Measurements from ENCODE around the gene HES7. TPM values are rescaled to one million over a fixed set of nuclear protein-coding genes. Genes with fewer than 3 reads are reported as not detected.
"Not testable (repeated sequence)": the region's sequence is repeated elsewhere in the genome, so short reads cannot be mapped to it uniquely, and the experiment has no call there.

HES7 gene
- total RNA-seq, 1 donor from 2014 or later: 0.65 TPM

DNA sequence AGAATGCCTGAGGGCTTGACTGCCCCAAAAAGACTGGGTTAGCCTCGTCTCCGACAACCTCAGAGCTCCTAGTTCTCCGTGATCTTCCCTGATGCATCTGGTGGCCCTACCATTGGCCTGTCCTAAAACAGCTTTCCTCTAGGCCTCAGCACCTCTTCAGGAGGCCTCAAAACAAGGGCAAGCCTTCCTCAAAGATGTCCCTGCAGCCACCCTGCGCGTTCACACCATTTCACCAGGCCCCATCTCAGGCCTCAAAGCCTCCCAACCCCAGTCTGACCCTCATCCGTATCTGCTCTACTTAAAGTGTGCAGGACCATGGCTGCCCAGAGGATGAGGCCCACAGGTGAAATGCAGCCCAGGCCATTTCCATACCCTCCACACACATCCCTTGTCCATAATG, 13.0 kb downstream of the HES7 start:
- DNase-seq (ENCODE audit: low spot score): no peak
- intact Hi-C loops (cut with DNase I): loop anchor here (5.0 kb wide), 1 partner anchor 49 kb away; no protein-coding TSS in a partner anchor

DNA sequence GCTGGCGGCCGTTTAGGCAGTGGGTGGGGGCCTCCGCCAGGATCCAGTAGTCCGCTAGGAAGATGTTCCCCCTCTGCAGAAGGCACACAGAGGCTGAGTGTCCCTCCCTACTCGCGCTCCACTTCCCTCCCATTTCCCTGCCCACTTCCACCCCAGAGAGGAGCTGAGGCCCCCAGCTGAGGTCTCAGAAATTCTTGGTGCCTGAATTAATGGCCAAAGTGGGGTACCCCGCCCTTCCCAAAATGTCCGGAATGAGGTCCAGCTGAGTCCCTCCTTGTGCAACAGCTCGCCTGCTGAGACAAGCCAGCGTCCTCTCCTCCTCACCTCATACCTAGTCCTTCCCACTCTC, 13.5 kb downstream of the HES7 start:
- intact Hi-C loops (cut with DNase I): loop anchor here (5.0 kb wide), 1 partner anchor 48 kb away; no protein-coding TSS in a partner anchor
- no peak for DNase-seq (ENCODE audit: low spot score)

DNA sequence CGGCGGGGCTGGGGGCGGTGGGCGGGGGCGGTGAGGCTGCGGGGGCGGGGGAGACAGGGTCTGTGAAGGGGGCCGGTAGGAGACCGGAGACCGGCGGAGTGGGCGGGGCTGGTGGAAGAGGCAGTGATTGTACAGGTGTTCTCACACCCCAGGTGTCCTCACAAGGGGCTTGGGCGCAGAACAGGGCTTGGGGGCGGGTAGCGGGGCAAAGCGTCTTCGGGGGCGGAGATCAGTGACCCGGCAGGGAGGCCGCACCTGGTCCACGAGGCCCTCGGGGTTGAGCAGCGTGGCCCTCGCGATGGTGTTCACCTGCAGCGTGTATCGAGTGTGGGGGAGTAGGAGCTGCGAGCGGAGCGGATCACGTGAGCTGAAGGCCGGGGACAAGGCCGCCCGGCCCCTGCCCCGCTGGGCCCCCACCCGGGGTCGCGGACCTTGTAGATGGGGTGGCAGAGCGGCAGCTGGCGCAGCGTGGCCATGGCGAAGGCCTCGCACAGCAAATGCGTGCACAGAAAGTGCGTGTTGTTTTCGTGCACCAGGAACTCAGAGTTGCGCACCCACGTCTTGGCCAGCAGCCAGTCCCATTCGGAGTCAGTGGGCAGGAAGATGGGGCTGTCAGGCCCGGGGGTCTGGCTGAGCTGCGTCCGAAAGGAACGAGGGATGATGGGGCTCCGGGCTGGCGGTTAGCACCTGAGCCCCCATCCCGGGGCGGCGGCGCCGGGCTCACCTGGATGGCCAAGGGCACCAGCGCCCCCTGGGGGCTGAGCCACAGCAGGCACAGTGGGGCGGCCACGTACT, 14.0 kb downstream of the HES7 start:
- DNase-seq (ENCODE audit: low spot score): no peak
- intact Hi-C loops (cut with DNase I): loop anchor here (5.0 kb wide), 1 partner anchor 48 kb away; no protein-coding TSS in a partner anchor

DNA sequence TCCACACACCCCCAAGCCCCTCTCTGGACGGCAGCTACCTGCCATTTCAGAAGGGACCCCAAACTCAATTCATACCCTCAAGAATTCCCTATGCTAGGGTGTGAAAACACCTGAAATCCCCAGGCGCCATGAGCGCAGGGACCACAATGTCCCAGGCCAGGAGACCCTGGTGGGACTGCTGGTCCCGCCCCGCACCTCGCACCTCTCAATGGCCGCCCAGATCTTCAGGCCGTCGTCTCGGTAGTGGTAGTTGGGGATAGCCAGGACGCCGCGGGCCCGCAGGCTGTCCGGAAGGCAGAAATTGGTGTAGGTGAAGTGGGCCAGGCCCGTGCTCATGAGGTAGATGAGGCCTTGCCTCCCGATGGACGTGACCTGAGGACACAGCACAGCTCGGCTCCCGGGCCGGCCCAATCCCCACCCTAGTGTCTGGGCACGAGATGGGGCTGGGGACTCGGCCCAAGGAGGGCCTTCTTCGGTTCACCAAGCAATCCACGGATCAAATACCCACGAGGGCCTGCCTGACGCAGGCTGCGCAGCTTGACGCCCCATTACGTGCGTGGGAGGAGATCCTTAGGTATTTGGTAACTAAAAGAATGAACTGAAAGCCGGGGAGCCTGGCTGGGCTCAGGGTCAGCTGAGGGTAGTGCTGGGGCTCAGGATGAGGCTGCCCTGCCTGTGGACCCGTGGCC, 14.8 kb downstream of the HES7 start:
- intact Hi-C loops (cut with DNase I): no loop called here
- no peak for DNase-seq (ENCODE audit: low spot score)

DNA sequence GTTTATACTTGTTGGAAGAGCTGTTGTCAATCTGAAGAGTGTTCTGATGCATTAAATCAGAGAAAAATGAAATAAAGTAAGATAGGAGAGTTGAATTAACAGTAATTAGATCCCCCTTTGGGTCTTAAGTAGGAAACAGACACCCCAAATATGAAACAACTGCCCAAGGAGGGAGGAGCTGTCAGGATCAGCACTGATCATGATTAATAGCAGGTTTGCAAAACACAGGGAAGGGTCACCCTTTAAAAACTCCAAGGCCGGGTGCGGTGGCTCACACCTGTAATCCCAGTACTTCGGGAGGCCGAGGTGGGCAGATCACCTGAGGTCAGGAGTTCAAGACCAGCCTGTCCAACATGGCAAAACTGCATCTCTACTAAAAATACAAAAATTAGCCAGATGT, 16.9 kb downstream of the HES7 start:
- intact Hi-C loops (cut with DNase I); DNase-seq (ENCODE audit: low spot score): not testable (repeated sequence)

DNA sequence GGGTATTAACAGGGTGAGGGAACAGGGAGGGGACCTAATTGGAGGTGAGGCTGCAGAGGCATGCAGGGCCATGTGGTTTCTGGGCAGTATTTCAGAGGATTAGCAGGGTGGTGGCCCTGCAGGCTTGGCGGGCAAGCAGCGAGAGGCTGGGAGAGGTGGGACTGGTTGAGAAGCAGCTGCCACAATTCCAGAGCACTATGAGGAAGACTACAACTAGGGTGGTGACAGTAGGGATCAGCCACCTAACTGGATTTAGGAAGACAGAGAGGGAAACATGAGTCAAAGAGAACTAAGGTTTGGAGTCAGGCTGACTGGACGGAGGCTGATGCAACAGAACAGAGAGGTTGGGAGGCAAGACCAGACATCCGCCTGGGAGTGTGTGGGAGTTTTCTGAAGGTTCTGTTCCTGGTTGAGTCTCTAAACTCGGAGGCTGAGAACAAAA, 17.9 kb downstream of the HES7 start:
- DNase-seq (ENCODE audit: low spot score): no peak
- intact Hi-C loops (cut with DNase I): no loop called here

DNA sequence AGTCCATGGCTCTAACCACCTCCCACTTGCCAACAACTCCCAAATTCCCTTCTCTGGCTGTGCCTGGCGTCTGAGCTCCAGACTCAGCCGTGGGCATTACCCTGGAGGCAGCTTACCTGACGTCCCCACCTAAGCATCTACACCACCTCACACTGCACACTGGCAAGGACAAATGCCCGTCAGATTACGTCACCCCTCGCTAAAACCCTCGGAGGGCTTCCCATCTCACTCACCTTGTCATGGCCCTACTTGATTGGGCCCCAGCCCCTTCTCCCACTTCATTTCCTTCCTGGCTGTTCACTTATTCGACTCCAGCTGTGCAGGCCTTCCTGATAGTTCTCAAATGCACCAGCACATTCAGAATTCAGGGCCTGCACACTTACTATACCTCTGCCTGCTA, 19.0 kb downstream of the HES7 start:
- DNase-seq (ENCODE audit: low spot score): no peak
- intact Hi-C loops (cut with DNase I): no loop called here

DNA sequence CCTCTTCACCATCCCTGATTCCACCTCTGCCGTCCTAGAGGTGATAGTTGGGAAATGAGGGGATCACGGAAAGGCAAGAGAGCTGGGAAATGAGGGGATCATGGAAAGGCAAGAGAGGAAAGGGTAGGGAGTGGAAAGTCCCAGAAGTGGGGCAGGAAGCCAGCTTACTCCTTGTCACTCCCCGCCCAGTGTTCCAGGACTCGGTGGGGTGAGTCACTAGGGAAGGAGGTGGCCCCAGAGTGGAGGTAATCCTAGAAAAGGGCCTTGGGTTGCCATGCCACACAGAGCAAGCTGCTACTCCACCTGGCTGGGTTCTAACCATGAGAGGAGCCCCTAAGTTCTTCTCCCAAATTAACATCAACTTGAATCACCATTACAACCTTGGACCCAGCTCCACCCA, 20.4 kb downstream of the HES7 start:
- intact Hi-C loops (cut with DNase I): no loop called here
- DNase-seq (ENCODE audit: low spot score): no peak

DNA sequence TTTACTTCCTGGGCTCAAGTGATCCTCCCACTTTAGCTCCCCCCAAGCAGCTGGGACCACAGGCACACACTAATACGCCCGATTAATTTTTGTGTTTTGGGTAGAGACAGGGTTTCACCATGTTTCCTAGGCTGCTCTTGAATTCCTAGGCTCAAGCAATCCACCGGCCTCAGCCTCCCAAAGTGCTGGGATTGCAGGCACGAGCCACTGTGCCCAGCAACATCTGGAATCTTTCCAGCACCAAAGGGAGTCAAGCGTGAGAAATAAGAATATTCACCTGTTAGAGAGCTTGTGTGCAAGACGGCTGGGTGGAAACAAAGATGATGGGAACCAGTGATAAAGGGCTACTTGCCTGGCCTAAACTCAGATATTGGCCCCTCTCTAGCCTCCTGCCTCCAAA, 22.2 kb downstream of the HES7 start:
- DNase-seq (ENCODE audit: low spot score): no peak
- intact Hi-C loops (cut with DNase I): no loop called here

DNA sequence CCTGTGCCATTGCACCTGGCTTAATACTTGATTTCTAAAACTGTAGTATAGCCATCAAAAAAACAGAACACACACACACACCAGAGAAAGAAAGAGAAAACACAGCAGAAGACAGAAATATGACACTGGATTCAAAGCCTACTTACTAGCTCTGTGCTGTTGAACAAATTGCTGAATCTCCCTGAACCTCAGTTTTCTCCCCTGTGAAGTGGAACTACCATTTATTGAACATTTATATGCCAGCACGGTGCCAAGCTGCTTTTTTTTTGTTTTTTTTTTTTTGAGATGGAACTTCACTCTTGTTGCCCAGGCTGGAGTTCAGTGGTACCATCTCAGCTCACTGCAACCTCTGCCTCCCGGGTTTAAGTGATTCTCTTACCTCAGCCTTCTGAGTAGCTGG, 23.1 kb downstream of the HES7 start:
- intact Hi-C loops (cut with DNase I): no loop called here
- DNase-seq (ENCODE audit: low spot score): no peak

DNA sequence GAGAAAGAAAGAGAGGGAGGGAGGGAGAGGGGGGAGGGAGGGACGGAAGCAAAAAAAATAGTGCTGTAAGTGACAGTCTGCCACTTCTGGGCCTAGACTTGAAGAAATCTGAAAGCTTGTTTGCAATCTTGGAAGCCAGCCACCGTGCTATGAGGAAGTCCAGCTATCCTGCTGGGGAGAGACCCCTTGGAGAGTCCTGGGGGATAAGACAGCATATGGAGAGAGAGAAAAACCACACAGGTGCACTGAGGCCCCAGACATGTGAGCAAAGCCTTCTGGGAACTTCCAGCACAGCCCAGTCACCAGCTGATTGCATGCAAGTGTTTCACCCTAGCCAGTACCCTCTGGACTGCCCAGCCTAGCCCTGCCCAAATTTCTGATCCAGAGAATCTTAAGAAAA, 23.8 kb downstream of the HES7 start:
- intact Hi-C loops (cut with DNase I): no loop called here
- DNase-seq (ENCODE audit: low spot score): no peak

DNA sequence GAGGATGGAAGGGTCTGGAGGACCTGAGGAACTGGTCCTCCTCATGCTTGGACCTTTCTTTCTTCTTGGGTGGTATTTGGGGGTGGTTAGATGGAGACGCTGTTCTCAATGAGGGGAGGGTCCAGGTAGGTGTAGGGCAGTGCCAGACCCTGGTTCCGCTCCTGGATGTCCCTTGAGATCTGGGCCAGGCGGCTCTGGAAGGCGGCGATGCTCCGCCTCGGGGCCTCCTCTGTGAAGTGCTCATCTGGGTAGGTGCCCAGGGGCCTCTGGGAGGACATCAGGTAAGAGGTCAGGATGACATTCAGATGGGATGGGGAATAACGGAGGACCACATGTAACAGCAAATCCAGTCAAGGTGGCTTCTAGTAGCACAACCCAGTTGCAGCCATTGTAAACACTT, 27.4 kb downstream of the HES7 start:
- DNase-seq (ENCODE audit: low spot score): no peak
- intact Hi-C loops (cut with DNase I): no loop called here

DNA sequence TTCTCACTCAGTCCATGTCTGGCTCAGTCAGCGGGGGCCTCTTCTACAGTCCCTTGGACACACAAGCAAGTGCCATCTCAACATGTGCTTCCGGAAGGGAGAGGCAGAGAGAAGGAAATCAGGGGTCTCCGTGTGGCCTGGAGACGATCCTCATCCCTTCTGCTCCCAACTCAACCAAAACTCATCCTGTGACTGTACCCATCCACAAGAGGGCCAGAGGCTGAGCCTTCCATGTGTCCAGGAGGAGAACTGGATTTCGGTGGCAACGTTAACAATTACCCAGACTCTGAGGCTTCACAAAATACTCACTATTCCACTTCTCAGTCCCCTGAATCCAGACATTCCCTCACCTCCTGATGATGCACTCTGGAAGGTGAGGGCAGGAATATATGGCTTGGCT, 28.5 kb downstream of the HES7 start:
- DNase-seq (ENCODE audit: low spot score): no peak
- intact Hi-C loops (cut with DNase I): no loop called here

DNA sequence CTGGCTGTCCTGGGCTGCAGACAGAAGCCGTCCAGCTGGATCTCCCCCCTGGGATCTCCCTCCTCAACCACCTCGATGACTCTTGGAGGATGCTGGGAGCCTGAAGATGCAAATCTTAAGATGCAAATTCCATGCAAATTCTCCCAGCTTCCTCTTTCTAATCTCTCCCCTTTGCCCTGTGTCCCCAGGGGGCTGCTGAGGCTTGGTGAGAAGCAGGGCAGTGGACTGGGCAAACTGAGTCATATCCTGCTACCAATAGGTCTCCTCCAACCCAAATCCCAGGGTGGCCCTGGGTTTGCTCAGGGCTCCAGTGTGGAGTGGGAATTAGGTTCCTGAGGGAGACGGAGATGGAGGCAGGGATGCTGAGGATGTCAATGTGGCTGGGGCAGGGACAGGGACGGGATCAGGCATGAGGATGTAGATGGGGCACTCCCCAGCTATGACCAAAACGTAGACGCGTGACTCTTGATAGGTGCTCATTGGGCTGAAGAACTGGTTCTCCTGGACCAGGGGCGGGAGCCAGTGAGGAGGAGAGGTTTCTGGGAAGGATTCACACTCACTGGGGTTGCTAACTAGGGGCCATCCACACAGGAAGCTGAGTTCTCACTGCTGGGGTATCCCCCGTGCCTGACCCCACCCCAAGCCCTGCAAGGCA, 32.7 kb downstream of the HES7 start:
- intact Hi-C loops (cut with DNase I): no loop called here
- no peak for DNase-seq (ENCODE audit: low spot score)

DNA sequence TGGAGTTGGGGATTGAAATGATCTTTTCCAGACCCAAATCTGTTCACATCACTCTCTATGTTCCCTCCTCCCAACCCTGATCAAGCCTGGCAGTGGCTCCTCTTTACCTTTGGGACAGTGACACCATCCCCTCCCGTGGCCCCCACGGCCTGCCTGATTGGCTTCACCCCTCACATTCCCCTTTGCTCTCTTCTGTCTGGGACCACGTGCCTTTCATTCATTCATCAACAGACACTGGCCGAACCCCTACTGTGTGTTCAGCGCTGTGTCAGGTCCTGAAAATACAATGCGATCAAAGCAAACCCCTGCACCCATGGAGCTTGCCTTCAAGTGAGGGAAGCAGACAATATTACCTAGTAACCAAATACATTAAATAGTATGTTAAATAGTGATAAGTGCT, 34.2 kb downstream of the HES7 start:
- intact Hi-C loops (cut with DNase I): no loop called here
- DNase-seq (ENCODE audit: low spot score): no peak

DNA sequence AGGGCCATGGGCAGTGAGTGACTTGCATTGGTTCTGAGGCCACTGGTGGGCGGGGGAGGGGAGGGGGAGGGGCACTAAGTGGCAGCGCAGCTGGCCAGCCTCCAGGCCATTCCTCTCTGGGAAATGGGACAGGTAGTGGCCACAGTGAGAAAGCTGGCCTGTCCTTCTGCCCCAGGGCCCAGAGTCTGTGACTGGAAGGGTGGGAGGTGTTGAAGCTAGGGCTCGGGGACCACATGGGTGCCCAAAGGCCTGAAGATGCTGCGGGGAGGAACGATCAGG, 36.0 kb downstream of the HES7 start:
- intact Hi-C loops (cut with DNase I): no loop called here
- DNase-seq (ENCODE audit: low spot score): no peak

DNA sequence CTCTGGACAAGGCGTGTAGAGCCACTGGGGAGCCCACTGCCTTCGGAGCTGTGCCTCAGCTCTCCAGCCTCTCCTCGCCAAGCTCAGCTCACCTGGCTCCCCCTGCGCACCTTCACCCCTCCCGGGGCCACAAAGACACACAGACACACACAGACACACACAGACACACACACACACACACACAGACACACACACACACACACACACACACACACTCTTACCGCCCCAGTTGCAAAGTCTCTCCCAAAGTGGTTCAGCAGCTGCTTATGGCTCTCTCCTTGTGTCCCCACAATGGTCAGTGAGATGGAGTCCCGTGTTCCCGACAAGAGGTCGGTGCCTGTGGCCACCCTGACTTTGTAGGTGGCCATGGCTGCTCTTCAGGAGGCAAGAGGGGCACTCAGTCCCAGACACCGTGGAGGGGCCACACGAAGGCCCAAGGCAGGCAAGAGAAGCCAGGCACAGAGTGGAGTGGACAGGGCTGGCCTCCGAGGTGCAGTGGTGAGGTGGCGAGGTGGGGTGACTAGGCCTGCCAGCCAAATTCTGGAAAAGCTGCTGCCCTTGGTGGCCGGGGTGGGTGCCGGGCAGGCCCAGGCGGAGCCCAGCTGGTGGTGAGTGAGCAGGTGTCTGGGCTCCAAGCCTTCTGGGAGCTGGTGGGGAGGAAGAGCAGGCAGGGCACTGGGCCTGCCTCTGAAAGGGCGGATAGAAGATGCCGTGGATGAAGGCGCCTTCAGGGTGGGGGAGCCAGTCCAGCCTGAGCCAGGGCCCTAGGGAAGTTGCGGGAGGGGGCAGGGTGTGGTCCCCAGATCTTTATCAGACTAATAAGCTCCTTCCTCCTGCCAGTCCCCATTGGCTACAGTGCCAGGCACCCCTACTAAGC, 36.6 kb downstream of the HES7 start, which contains the start of gene ALOX12B:
TSS of gene ALOX12B (minus strand) at position 642 of the 877 bp plus-strand sequence. CDS start at position 368, 274 bp downstream.
- no peak for DNase-seq (ENCODE audit: low spot score)
- intact Hi-C loops (cut with DNase I): no loop called here

DNA sequence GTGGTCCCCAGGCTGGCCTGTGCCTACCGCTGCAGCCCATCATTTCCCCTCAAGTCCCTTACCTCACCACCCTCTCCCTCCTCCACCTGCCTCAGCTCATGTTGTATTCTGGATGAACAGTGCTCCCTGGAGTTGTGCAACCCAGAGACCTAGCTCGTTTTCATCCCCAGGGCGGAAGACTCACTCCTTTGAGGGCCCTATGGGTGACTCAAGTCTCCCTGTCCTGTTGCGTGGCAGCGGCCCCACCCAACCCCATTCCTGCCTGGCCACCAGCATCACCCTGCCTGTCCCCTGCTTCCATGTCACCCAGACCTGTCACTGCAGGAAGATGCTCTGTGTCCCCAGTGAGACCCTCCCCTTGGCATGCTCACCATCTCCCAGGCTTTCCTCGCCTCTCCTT, 39.7 kb downstream of the HES7 start:
- no peak for DNase-seq (ENCODE audit: low spot score)
- intact Hi-C loops (cut with DNase I): no loop called here

DNA sequence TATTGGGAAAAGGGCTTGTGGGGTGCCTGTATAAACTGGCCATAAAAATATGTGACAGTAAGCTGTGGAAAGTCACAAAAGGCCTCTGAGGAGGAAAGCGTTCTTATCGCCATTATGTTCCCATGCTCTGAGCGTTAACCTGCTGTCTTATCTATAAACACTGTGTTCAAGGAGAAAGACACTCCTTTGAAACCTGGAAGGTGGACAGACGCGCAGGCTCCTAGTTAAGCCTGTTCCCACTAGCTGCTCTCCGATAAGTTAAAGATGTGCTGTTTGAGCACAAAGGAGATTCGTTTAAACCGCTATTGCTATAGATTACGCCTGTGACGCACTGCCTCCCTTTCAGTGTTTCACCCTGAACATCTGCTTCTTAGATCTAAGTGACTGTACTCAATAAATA, 41.6 kb downstream of the HES7 start:
- no peak for DNase-seq (ENCODE audit: low spot score)
- intact Hi-C loops (cut with DNase I): no loop called here

DNA sequence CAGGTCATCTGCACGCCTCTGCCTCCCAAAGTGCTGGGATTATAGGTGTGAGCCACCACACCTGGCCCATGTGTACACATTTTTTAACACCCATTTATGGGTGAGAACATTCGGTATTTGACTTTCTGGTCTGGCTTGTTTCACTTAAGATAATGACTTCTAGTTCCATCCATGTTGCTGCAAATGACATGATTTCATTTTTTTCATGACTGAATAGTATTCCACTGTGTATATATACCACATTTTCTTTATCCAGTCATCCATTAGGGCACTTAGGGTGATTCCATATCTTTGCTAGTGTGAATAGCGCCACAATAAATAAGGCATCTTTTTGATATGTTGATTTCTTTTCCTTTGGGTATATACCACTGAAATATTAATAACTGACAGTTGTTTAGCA, 42.0 kb downstream of the HES7 start:
- intact Hi-C loops (cut with DNase I): no loop called here
- no peak for DNase-seq (ENCODE audit: low spot score)

Measured in cardiac septum (tissue), 1 donor.